Mesothelial cell of epicardium (in vitro differentiated cells): Measurements from ENCODE around the gene ACAA2. TPM values are rescaled to one million over a fixed set of nuclear protein-coding genes. Genes with fewer than 3 reads are reported as not detected.
A peak's percentile ranks its signal among the peaks of the same experiment; 100 is the strongest.

Experiments used
- DNase-seq, 2 experiments: peaks; one replicate each; pipeline ENCODE4 v3.0.0; 2021; ENCODE audit warnings: low spot score in 2 of 2; ENCODE audit not compliant: unreplicated experiment in 2 of 2
- H3K27ac Mint-ChIP-seq: 2 replicates; pipeline ENCODE4 v1.8.0; 2021; ENCODE audit warnings: mixed read lengths
- H3K27me3 Mint-ChIP-seq: 2 replicates; pipeline ENCODE4 v1.8.0; 2021; ENCODE audit warnings: low read depth, mixed read lengths
- H3K36me3 Mint-ChIP-seq: 2 replicates; pipeline ENCODE4 v1.8.0; 2021; ENCODE audit warnings: mixed read lengths
- H3K4me1 Mint-ChIP-seq: 2 replicates; pipeline ENCODE4 v1.8.0; 2021; ENCODE audit warnings: mixed read lengths
- H3K4me3 Mint-ChIP-seq: 2 replicates; pipeline ENCODE4 v1.8.0; 2021; ENCODE audit warnings: mild to moderate bottlenecking, moderate library complexity, mixed read lengths
- H3K9me3 Mint-ChIP-seq: 2 replicates; pipeline ENCODE4 v1.8.0; 2021; ENCODE audit warnings: mixed read lengths
- total RNA-seq: library from RNA; stranded (reverse); gene quantifications from 3 replicates; pipeline ENCODE4 v1.2.1, GENCODE V29; 2021
- TF ChIP-seq, protein P1 (sequence below): fragments of 200-600 bp; sonication (generic); IDR thresholded peaks from one replicate; pipeline ENCODE4 v1.5.0; 2021; ENCODE audit warnings: antibody characterized with exemption; ENCODE audit not compliant: unreplicated experiment

Gene ACAA2
- total RNA-seq, 1 donor from 2014 or later: 57.2 TPM

DNA sequence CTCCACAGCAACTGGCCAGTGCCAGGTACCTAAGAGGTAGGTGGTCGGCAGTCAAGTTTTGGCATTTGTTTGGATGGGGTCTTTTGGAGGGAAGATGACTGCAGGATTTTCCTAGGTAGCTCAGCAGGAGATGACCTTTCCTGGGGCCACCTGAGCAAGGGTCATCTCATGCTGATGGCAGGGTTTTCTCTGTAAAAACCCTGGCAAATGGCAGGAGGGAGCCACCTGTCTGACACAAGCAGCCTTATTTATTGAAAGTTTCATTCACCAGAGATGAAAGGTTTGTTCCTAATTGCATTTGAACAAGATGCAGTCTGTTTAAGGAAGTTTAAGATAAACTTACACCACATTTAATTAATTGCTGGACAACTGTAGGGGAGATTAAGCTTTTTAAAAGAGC, 31.6 kb upstream of the ACAA2 start:
- no peaks in the 10 kb centered on the region for H3K9me3 Mint-ChIP-seq
- H3K4me1 Mint-ChIP-seq: peaks cover 3% of the 10 kb centered on the region
- no peak overlapping the region for H3K4me3 Mint-ChIP-seq
- no peak for DNase-seq
- H3K27me3 Mint-ChIP-seq: no peaks in the 10 kb centered on the region
- no peaks in the 10 kb centered on the region for H3K36me3 Mint-ChIP-seq
- H3K27ac Mint-ChIP-seq: no peak overlapping the region
- TF ChIP-seq, protein P1, sequence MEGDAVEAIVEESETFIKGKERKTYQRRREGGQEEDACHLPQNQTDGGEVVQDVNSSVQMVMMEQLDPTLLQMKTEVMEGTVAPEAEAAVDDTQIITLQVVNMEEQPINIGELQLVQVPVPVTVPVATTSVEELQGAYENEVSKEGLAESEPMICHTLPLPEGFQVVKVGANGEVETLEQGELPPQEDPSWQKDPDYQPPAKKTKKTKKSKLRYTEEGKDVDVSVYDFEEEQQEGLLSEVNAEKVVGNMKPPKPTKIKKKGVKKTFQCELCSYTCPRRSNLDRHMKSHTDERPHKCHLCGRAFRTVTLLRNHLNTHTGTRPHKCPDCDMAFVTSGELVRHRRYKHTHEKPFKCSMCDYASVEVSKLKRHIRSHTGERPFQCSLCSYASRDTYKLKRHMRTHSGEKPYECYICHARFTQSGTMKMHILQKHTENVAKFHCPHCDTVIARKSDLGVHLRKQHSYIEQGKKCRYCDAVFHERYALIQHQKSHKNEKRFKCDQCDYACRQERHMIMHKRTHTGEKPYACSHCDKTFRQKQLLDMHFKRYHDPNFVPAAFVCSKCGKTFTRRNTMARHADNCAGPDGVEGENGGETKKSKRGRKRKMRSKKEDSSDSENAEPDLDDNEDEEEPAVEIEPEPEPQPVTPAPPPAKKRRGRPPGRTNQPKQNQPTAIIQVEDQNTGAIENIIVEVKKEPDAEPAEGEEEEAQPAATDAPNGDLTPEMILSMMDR: no peak

DNA sequence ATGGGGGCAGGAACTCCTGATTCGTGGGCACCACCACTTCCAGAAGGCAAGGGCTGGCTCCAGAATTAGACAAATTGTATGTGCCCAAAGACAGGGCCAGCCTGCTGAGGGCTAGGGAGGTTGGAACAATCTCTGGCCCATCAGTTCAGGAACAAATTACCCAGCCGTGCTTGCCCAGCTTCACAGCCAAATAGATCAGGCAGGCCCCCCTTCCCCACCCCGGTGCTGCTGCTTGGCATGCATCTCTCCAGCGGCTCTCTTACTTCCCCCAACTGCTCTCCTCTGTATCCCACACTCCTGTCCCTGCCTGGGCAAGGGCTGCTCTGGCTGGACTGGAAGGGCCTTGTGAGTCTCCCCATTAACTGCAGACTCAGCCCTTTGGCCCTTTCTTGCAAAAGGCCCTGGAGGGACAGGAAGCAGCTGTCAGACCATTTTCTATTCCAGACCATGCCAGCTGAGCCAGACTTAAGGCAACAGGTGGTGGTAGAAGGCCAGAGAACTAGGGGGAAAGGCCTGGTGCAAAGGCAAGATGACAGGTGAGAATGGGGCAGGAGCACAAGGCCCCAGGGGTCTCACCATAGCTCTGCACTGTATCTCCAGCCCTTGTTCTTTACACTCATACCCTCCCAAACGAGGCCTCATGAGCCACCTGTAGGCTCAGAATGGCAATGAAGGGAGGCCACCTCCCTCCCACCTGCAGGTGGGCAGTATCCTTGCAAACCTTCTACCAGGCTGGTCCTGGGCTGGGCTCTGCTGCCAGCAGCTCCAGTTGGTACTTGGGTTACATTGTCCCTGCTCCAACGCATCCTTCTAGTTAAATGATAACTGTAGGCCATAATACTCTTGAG, 30.7 kb upstream of the ACAA2 start:
- no peak overlapping the region for H3K4me3 Mint-ChIP-seq
- H3K27me3 Mint-ChIP-seq: no peaks in the 10 kb centered on the region
- H3K9me3 Mint-ChIP-seq: no peaks in the 10 kb centered on the region
- TF ChIP-seq, protein P1: no peak
- H3K27ac Mint-ChIP-seq: no peak overlapping the region
- H3K4me1 Mint-ChIP-seq: peaks cover 3% of the 10 kb centered on the region
- no peak for DNase-seq
- H3K36me3 Mint-ChIP-seq: peaks cover under 1% of the 10 kb centered on the region

DNA sequence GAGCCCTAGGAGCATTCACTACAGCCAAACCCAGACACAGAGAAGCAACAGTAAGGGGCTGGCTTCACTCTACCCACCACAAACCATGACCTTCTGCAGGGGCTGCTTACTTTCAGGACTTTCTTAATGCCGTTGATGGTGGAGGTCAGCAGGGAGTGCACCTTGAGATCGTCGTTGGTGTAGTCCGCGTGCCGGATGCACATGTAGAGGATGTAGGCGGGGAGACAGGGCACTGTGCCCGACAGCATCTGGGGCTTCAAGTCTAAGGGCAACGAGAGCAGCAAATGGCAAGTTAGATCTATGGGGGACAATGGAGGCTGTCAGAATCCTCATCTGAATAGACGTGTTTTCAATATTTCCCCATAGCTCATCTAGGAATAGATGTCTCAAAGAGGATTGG, 29.8 kb upstream of the ACAA2 start:
- Mint-ChIP-seq H3K27ac (no peak overlapping the region), H3K27me3 (no peaks in the 10 kb centered on the region), H3K36me3 (peaks cover 1% of the 10 kb centered on the region), H3K4me1 (peaks cover 3% of the 10 kb centered on the region), H3K9me3 (no peaks in the 10 kb centered on the region), H3K4me3 (no peak overlapping the region)
- no peak for DNase-seq
- TF ChIP-seq, protein P1: no peak

DNA sequence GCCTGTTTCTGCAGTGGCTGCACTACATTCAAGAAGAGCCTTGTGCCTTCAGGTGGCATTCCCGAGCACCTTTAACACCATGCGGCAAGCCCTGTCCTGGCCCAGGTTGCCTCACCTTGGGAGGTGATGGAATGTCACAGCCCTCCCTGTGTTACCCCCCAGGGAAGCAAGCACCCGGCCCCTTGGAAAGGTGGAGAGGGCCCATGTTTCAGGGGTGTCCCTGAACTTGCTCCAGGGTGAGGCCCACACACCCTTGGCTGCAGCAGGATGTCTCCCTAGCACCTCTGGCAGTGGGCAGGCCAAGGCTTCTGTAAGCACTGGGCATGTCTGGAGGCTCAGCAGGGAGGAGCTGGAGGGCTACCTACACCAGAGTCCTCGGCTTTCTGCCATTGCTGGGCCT, 29.3 kb upstream of the ACAA2 start:
- DNase-seq: peak in 1 of 2 experiments; percentile 35
- Mint-ChIP-seq H3K27ac (no peak overlapping the region), H3K36me3 (peaks cover 1% of the 10 kb centered on the region), H3K4me3 (no peak overlapping the region), H3K27me3 (no peaks in the 10 kb centered on the region), H3K9me3 (no peaks in the 10 kb centered on the region), H3K4me1 (peaks cover 3% of the 10 kb centered on the region)
- TF ChIP-seq, protein P1: no peak

DNA sequence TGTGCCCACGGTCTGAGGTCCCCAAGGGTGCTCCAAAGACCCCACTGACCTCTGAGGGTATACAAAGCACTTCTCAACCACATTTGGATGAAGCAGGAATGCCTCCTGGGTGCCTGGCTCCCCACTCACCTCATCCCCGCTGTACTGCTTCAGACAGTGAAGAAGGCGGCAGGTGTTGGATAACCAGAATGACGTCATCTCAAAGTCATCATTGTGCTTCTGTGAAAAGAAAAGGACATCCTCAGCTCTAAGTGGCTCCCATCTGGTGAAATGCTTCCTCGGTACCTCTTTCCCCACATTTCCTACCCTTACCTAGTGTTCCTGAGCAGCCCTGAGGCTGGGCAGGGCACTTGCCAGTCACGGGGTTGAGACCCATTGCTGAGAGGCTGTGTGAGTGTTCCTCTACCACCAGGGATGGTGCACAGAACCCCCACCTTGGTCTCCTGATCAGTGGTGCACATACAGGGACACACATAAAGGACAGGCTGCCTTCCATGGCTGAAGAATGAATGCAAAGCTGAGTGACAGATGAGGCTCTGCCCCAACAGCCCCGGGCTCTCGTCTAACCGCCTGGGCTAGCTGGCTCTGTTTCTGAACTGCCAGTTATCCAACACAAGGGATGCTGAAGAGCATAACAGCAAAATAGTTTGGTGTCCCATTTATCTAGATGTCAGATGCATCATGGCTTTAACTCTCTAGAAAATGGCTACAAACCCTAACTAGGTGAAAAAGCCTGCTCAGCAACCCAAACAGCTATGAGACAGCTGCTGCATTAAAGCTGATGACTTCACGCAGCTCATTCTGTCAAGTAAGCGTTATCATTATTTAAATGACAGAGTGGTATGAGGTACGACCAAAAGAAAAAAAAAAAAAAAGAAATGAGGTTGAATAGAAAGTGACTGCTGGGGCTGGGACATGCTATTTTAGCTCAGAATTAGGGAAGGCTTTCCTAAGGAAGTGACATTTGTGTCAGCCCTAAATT, 28.2 kb upstream of the ACAA2 start:
- no peaks in the 10 kb centered on the region for H3K9me3 Mint-ChIP-seq
- H3K27ac Mint-ChIP-seq: no peak overlapping the region
- H3K36me3 Mint-ChIP-seq: peaks cover 4% of the 10 kb centered on the region
- H3K27me3 Mint-ChIP-seq: no peaks in the 10 kb centered on the region
- DNase-seq: no peak
- H3K4me3 Mint-ChIP-seq: no peak overlapping the region
- H3K4me1 Mint-ChIP-seq: peaks cover 3% of the 10 kb centered on the region
- TF ChIP-seq, protein P1: no peak
